GM12878 (cell line): ENCODE data around the gene SIMC1. TPM values are rescaled to one million over a fixed set of nuclear protein-coding genes. Genes with fewer than 3 reads are reported as not detected.

Experiments used
- ATAC-seq: fragments of 200-7000 bp; cut with Tn5 transposase; 3 replicates; pipeline ENCODE4 v1.9.1; 2020; ENCODE audit warnings: mild to moderate bottlenecking, moderate library complexity
- BruUV-seq: library from RNA; stranded (reverse); fragments of 400-500 nt; replicated peaks from 2 replicates; lab custom pipeline; 2021; lab: Mats Ljungman, UMichigan
- CTCF ChIA-PET: fragments of 300-600 bp; sonication (Branson Sonifier 250); formaldehyde crosslinking; extraction: SDS; loops from one replicate; lab custom pipeline; 2021; ENCODE audit warnings: inconsistent platforms; lab: Yijun Ruan, JAX
- POLR2A ChIA-PET: fragments of 350-600 bp; formaldehyde crosslinking; extraction: SDS; loops from one replicate; lab custom pipeline; 2021; ENCODE audit warnings: inconsistent platforms; lab: Charles Lee
- RAD21 ChIA-PET: fragments of 300-600 bp; sonication (Branson Sonifier 250); formaldehyde crosslinking; loops from one replicate; lab custom pipeline; 2023; ENCODE audit warnings: antibody characterized with exemption; ENCODE audit not compliant: unreplicated experiment; lab: Charles Lee
- SMC1A ChIA-PET: fragments of 300-600 bp; sonication (Branson Sonifier 250); formaldehyde crosslinking; loops from one replicate; lab custom pipeline; 2023; ENCODE audit not compliant: unreplicated experiment, uncharacterized antibody; lab: Charles Lee
- DNase-seq: peaks from one replicate; pipeline ENCODE4 v3.0.0-alpha.2; 2011; ENCODE audit warnings: low read depth, low spot score
- FAIRE-seq: peaks from 3 replicates; lab custom pipeline; 2011; peaks lifted over from hg19 to GRCh38; lab: Jason Lieb, UNC
- H2AFZ ChIP-seq: 2 replicates; pipeline ENCODE4 v1.6.0; 2011; ENCODE audit warnings: low read depth, low read length, control low read depth; ENCODE audit not compliant: control insufficient read depth
- H3K27ac ChIP-seq: 2 replicates; pipeline ENCODE4 v1.5.1; 2011; ENCODE audit warnings: control low read depth; ENCODE audit not compliant: control insufficient read depth, insufficient read depth
- H3K27me3 ChIP-seq, 2 experiments: replicated peaks in 1 of 2; 2 replicates each; pipeline versions ENCODE4 v1.6.0 to v1.6.1; 2011; ENCODE audit warnings: low read length in 1 of 2; ENCODE audit not compliant: control insufficient read depth in 2 of 2, insufficient read depth in 2 of 2
- H3K36me3 ChIP-seq, 2 experiments: 2 replicates each; pipeline ENCODE4 v1.5.1; 2011; ENCODE audit warnings: low read length in 1 of 2; ENCODE audit not compliant: control insufficient read depth in 2 of 2, insufficient read depth in 2 of 2
- H3K4me1 ChIP-seq: 2 replicates; pipeline ENCODE4 v1.6.1; 2011; ENCODE audit warnings: mild to moderate bottlenecking, low read length, moderate library complexity, mixed read lengths; ENCODE audit not compliant: control insufficient read depth, insufficient read depth
- H3K4me2 ChIP-seq: 2 replicates; pipeline ENCODE4 v1.6.0; 2011; ENCODE audit warnings: control low read depth; ENCODE audit not compliant: control insufficient read depth, insufficient read depth
- H3K4me3 ChIP-seq: fragments of 200-600 bp; sonication (generic); 2 replicates; pipeline ENCODE4 v1.5.1; 2016
- H3K79me2 ChIP-seq: 2 replicates; pipeline ENCODE4 v1.6.0; 2011; ENCODE audit warnings: low read length; ENCODE audit not compliant: control insufficient read depth, insufficient read depth
- H3K9ac ChIP-seq: 2 replicates; pipeline ENCODE4 v1.8.0; 2011; ENCODE audit warnings: low read length, control low read depth, mixed read lengths; ENCODE audit not compliant: control insufficient read depth, insufficient read depth
- H3K9me3 ChIP-seq: replicated peaks from 3 replicates; pipeline ENCODE4 v1.5.1; 2011; ENCODE audit warnings: mild to moderate bottlenecking, low read length; ENCODE audit not compliant: control insufficient read depth, insufficient read depth
- H4K20me1 ChIP-seq: 2 replicates; pipeline ENCODE4 v1.6.0; 2011; ENCODE audit not compliant: control insufficient read depth, insufficient read depth
- BACH1 ChIP-seq: fragments of 450-650 bp; IDR thresholded peaks from 2 replicates; pipeline ENCODE4 v1.6.1; 2017; ENCODE audit warnings: mild to moderate bottlenecking, borderline replicate concordance
- BMI1 ChIP-seq: fragments of 450-650 bp; IDR thresholded peaks from 2 replicates; pipeline ENCODE4 v1.6.1; 2016; ENCODE audit warnings: mild to moderate bottlenecking, moderate library complexity, borderline replicate concordance
- CREM ChIP-seq: IDR thresholded peaks from 2 replicates; pipeline ENCODE4 v1.6.1; 2014; ENCODE audit warnings: antibody characterized with exemption, low read depth
- FOXK2 ChIP-seq: fragments of 450-650 bp; IDR thresholded peaks from 2 replicates; pipeline ENCODE4 v1.6.1; 2017; ENCODE audit warnings: mild to moderate bottlenecking, moderate library complexity
- FOXM1 ChIP-seq: IDR thresholded peaks from 2 replicates; pipeline ENCODE4 v1.6.1; 2012; ENCODE audit warnings: low read depth, mild to moderate bottlenecking, inconsistent platforms, low read length, moderate library complexity
- HDAC6 ChIP-seq: fragments of 200-600 bp; sonication (generic); IDR thresholded peaks from one replicate; pipeline ENCODE4 v1.8.0; 2017; ENCODE audit warnings: antibody characterized with exemption; ENCODE audit not compliant: unreplicated experiment
- IRF4 ChIP-seq: IDR thresholded peaks from 2 replicates; pipeline ENCODE4 v1.6.1; 2011; ENCODE audit warnings: low read depth, low read length
- NFXL1 ChIP-seq: fragments of 450-650 bp; IDR thresholded peaks from 2 replicates; pipeline ENCODE4 v1.6.1; 2017; ENCODE audit warnings: antibody characterized with exemption, mild to moderate bottlenecking, borderline replicate concordance
- PBX3 ChIP-seq: IDR thresholded peaks from 2 replicates; pipeline ENCODE4 v1.6.1; 2011; ENCODE audit warnings: mild to moderate bottlenecking, low read depth, low read length, moderate library complexity; ENCODE audit not compliant: insufficient replicate concordance
- POLR2AphosphoS5 ChIP-seq: IDR thresholded peaks from 2 replicates; pipeline ENCODE4 v1.6.1; 2011; ENCODE audit warnings: mild to moderate bottlenecking, low read length, inconsistent platforms
- STAT1 ChIP-seq: fragments of 450-650 bp; conservative IDR thresholded peaks from 2 replicates; pipeline ENCODE4 v1.6.1; 2014; ENCODE audit warnings: antibody characterized with exemption, mild to moderate bottlenecking
- ZBTB33 ChIP-seq: fragments of 450-650 bp; IDR thresholded peaks from 2 replicates; pipeline ENCODE4 v1.6.1; 2017; ENCODE audit warnings: mild to moderate bottlenecking
- WGBS: methylation state at CpG from one replicate; pipeline ENCODE4 v1.1.6; 2016; ENCODE audit warnings: low lambda C conversion rate; ENCODE audit not compliant: insufficient replicate concordance, insufficient coverage; ENCODE audit errors: missing lambda C conversion rate; 5-methylcytosine and 5-hydroxymethylcytosine counted together
- in situ Hi-C: fragments of 300-500 bp; cut with MboI; formaldehyde crosslinking; loops from 9 replicates; pipeline ENCODE4 v1.14.3; 2018; ENCODE audit warnings: mixed read lengths
- intact Hi-C: fragments of 100-400 bp; cut with micrococcal nuclease; formaldehyde crosslinking; loops from one replicate; pipeline ENCODE4 v1.14.2; 2022; ENCODE audit not compliant: unreplicated experiment
- polyA plus RNA-seq, 11 experiments: library from polyadenylated mRNA; depleted of rRNA in 4 of 11; unstranded in 6 of 11; stranded (reverse) in 5 of 11; fragments of >200 nt; fragmentation: Nextera tagmentation in 4 of 11; fragmentation: Illumina TruSeq in 1 of 11; extraction: Ambion mirVana in 4 of 11; extraction: Trizol in 1 of 11; gene quantifications; 1 replicate in 1 of 11; 2 replicates in 10 of 11; pipeline versions ENCODE4 v1.2.1 to v1.2.3, GENCODE V29; 2011 to 2016; ENCODE audit warnings: inconsistent platforms in 2 of 11, missing spikeins in 2 of 11, low read depth in 1 of 11
- total RNA-seq, 4 experiments: library from RNA; depleted of rRNA in 3 of 4; stranded (reverse); fragments of >200 nt in 3 of 4; fragmentation: Illumina TruSeq in 1 of 4; extraction: Trizol in 1 of 4; gene quantifications; 2 replicates each; pipeline versions ENCODE4 v1.2.1 to v1.2.3, GENCODE V29; 2013 to 2021

SIMC1 gene
- total and polyA plus RNA-seq, 10 of the 15 experiments (the other 5 are each of a cell fraction or from before 2014, with no cell fraction given), result 3.0 to 16.5 (median 10.4) TPM

GRCh38 chr5:176188506-176189193 lies 49.6 kb upstream of the SIMC1 start:
- H3K36me3 ChIP-seq, result no peaks in the 10 kb centered on the region
- H3K79me2 ChIP-seq, result no peaks in the 10 kb centered on the region
- no peaks in the 10 kb centered on the region for H3K4me1 ChIP-seq
- BruUV-seq, result no TSS peak
- no peaks in the 10 kb centered on the region for H4K20me1 ChIP-seq
- DNase-seq (no peak), FAIRE-seq (no peak)
- SMC1A ChIA-PET, result no interaction called here
- H2AFZ ChIP-seq, result no peak overlapping the region
- RAD21 ChIA-PET, result no interaction called here
- CTCF ChIA-PET, result no interaction called here
- POLR2A ChIA-PET, result no interaction called here
- H3K27ac ChIP-seq, result no peak overlapping the region
- no peak overlapping the region for H3K9ac ChIP-seq
- no peaks in the 10 kb centered on the region; a peak in 1 of 4 replicates for H3K27me3 ChIP-seq
- no peak for TF ChIP-seq BACH1
- no peak for TF ChIP-seq BMI1
- no peak for TF ChIP-seq HDAC6
- no peak for TF ChIP-seq NFXL1
- TF ChIP-seq POLR2AphosphoS5, result no peak
- TF ChIP-seq ZBTB33, result no peak
- TF ChIP-seq CREM, result no peak
- TF ChIP-seq STAT1, result no peak
- TF ChIP-seq FOXK2, result no peak
- TF ChIP-seq IRF4, result no peak
- TF ChIP-seq PBX3, result no peak
- TF ChIP-seq FOXM1, result no peak
- TF ChIP-seq, all 136 proteins: peak for 0
- ATAC-seq, result no peak
- in situ Hi-C loops (no loop called here), intact Hi-C loops (no loop called here)
- no peak overlapping the region for H3K4me3 ChIP-seq
- H3K4me2 ChIP-seq, result no peak overlapping the region
- WGBS, result 42% methylated on average over 11 of the region's 11 CpGs
- no peaks in the 10 kb centered on the region for H3K9me3 ChIP-seq
